Stimulated activated CD4-positive, alpha-beta T cell treated with anti-CD3 and anti-CD28 coated beads, Interleukin-4, amount 100 ng/mL, for 48 hours (primary cell): ENCODE data around the gene SYNE2.
"Not testable (repeated sequence)": the region's sequence is repeated elsewhere in the genome, so short reads cannot be mapped to it uniquely, and the experiment has no call there.

Experiments used
- DNase-seq, 2 donors: peaks; one replicate each; pipeline ENCODE4 v3.0.0-alpha.2; 2020; ENCODE audit warnings: low read depth in 2 of 2

The SYNE2 gene

GRCh38 chr14:63852817-63853731 is at the start of gene SYNE2:
SYNE2 (plus strand) TSS chr14:63853004; CDS start chr14:63909149, 56,145 bp downstream.
- peak; percentile 67 to 78 for DNase-seq

GRCh38 chr14:63803221-63803791 is 49.5 kb upstream of the SYNE2 start:
- DNase-seq = not testable (repeated sequence)

- DNase-seq = not testable (repeated sequence)
These were observed 46.7 kb upstream of the SYNE2 start for GRCh38 chr14:63806064-63806463.

GRCh38 chr14:63811692-63812091 is 41.1 kb upstream of the SYNE2 start:
- not testable (repeated sequence) for DNase-seq

GRCh38 chr14:63833728-63834127 is 19.1 kb upstream of the SYNE2 start:
- no peak for DNase-seq

- peak; percentile 28 to 42 for DNase-seq
These were observed 11.8 kb upstream of the SYNE2 start for GRCh38 chr14:63840981-63841380.

GRCh38 chr14:63843796-63844195 is 9.0 kb upstream of the SYNE2 start:
- no peak for DNase-seq

GRCh38 chr14:63848890-63849289 is 3.9 kb upstream of the SYNE2 start:
- DNase-seq = no peak

- no peak for DNase-seq
These were observed 460 bp upstream of the SYNE2 start for GRCh38 chr14:63852271-63852816.

GRCh38 chr14:63853831-63854293 is 1.1 kb downstream of the SYNE2 start:
- DNase-seq = peak; percentile 11 to 24

- DNase-seq = no peak
These were observed 1.5 kb downstream of the SYNE2 start for GRCh38 chr14:63854330-63854729.

GRCh38 chr14:63855281-63855680 is 2.5 kb downstream of the SYNE2 start:
- DNase-seq = no peak

- no peak for DNase-seq
These were observed 4.7 kb downstream of the SYNE2 start for GRCh38 chr14:63857466-63858030.

GRCh38 chr14:63860146-63860545 is 7.3 kb downstream of the SYNE2 start:
- no peak for DNase-seq

- DNase-seq = no peak
These were observed 9.4 kb downstream of the SYNE2 start for GRCh38 chr14:63862163-63862562.

- DNase-seq = no peak
These were observed 10.2 kb downstream of the SYNE2 start for GRCh38 chr14:63863004-63863403.

GRCh38 chr14:63864775-63865174 is 12.0 kb downstream of the SYNE2 start:
- DNase-seq = not testable (repeated sequence)

GRCh38 chr14:63867933-63868921 is 15.4 kb downstream of the SYNE2 start:
- no peak for DNase-seq

- DNase-seq = not testable (repeated sequence)
These were observed 17.3 kb downstream of the SYNE2 start for GRCh38 chr14:63869940-63870752.

GRCh38 chr14:63870753-63871037 is 17.9 kb downstream of the SYNE2 start:
- not testable (repeated sequence) for DNase-seq
